Measurements from ENCODE around the gene PLEKHG2.

Gene PLEKHG2

GRCh38 chr19:39436350-39436716, 23.9 kb downstream of the PLEKHG2 start:
- peak overlapping the region; percentile 76 for H3K4me3 ChIP-seq (ENCODE audit: low read depth, low read length)

GRCh38 chr19:39438270-39438934, 25.9 kb downstream of the PLEKHG2 start:
- no peak for TF ChIP-seq CTCF (IDR thresholded peaks at IDR 0.05; ENCODE audit: low read depth, low read length)
- H3K4me3 ChIP-seq (ENCODE audit: low read depth, low read length) = no peak overlapping the region

More at GRCh38 chr19:39436350-39436716, 23.9 kb downstream of the PLEKHG2 start:
- no peak for TF ChIP-seq CTCF (IDR thresholded peaks at IDR 0.05; ENCODE audit: low read depth, low read length)

- H3K4me3 ChIP-seq (ENCODE audit: low read depth, low read length) = peak overlapping the region; percentile 100
- no peak for TF ChIP-seq CTCF (IDR thresholded peaks at IDR 0.05; ENCODE audit: low read depth, low read length)
Observed at GRCh38 chr19:39444598-39445195, 32.2 kb downstream of the PLEKHG2 start.

GRCh38 chr19:39445196-39446111, 33.0 kb downstream of the PLEKHG2 start, which contains the start of gene SUPT5H:
SUPT5H (plus strand) TSS chr19:39445582; CDS start chr19:39445891, 309 bp downstream.
- peak within 1 kb of the TSS; percentile 100 for H3K4me3 ChIP-seq (ENCODE audit: low read depth, low read length)

GRCh38 chr19:39446365-39447084, 34.1 kb downstream of the PLEKHG2 start:
- H3K4me3 ChIP-seq (ENCODE audit: low read depth, low read length) = peak overlapping the region; percentile 100
- no peak for TF ChIP-seq CTCF (IDR thresholded peaks at IDR 0.05; ENCODE audit: low read depth, low read length)

More at GRCh38 chr19:39445196-39446111, 33.0 kb downstream of the PLEKHG2 start, which contains the start of gene SUPT5H:
- no peak for TF ChIP-seq CTCF (IDR thresholded peaks at IDR 0.05; ENCODE audit: low read depth, low read length)

- H3K4me3 ChIP-seq (ENCODE audit: low read depth, low read length) = no peak overlapping the region
Observed at GRCh38 chr19:39448271-39448670, 35.8 kb downstream of the PLEKHG2 start.

More at GRCh38 chr19:39448271-39448670, 35.8 kb downstream of the PLEKHG2 start:
- TF ChIP-seq CTCF (IDR thresholded peaks at IDR 0.05; ENCODE audit: low read depth, low read length) = no peak

Measured in WI38 (cell line).